Coronary artery (tissue), 2 donors: ENCODE measurements around the gene NUTF2.

Experiments
- DNase-seq: peaks from one replicate; pipeline ENCODE4 v3.0.0-alpha.2; 2017; ENCODE audit warnings: low spot score
- H3K27ac ChIP-seq, 2 donors: fragments of 200-600 bp; sonication (generic); one replicate each; pipeline ENCODE4 v1.5.1; 2016 to 2019
- H3K4me3 ChIP-seq: fragments of 200-600 bp; sonication (generic); 2 replicates; pipeline ENCODE4 v1.5.1; 2016; ENCODE audit warnings: mild to moderate bottlenecking, moderate library complexity
- CTCF ChIP-seq: fragments of 200-600 bp; sonication (generic); IDR thresholded peaks from one replicate; pipeline ENCODE4 v1.5.1; 2019; ENCODE audit warnings: antibody characterized with exemption

Gene NUTF2

GRCh38 chr16:67864594-67864993, 17.9 kb downstream of the NUTF2 start:
- peak overlapping the region in 1 of 2 donors; percentile 3 for H3K27ac ChIP-seq
- no peak overlapping the region for H3K4me3 ChIP-seq
- TF ChIP-seq CTCF, result no peak
- no peak for DNase-seq

- Histone ChIP-seq H3K27ac (peak overlapping the region in 1 of 2 donors; percentile 3), H3K4me3 (no peak overlapping the region)
- no peak for DNase-seq
- TF ChIP-seq CTCF, result no peak
These were observed 18.6 kb downstream of the NUTF2 start for GRCh38 chr16:67865318-67865717.

- no peak for TF ChIP-seq CTCF
- Histone ChIP-seq H3K27ac (no peak overlapping the region), H3K4me3 (no peak overlapping the region)
- DNase-seq, result no peak
These were observed 21.6 kb downstream of the NUTF2 start for GRCh38 chr16:67868290-67868689.

GRCh38 chr16:67869653-67870052, 22.9 kb downstream of the NUTF2 start:
- H3K27ac ChIP-seq, result no peak overlapping the region
- no peak overlapping the region for H3K4me3 ChIP-seq
- no peak for DNase-seq
- TF ChIP-seq CTCF, result no peak

- H3K27ac ChIP-seq, result no peak overlapping the region
- no peak for TF ChIP-seq CTCF
- no peak overlapping the region for H3K4me3 ChIP-seq
These were observed 24.5 kb downstream of the NUTF2 start for GRCh38 chr16:67871256-67871655.

GRCh38 chr16:67872131-67872630, 25.4 kb downstream of the NUTF2 start:
- DNase-seq, result no peak
- peak overlapping the region; percentile 92 for H3K4me3 ChIP-seq
- peak overlapping the region; percentile 77 to 82 for H3K27ac ChIP-seq
- no peak for TF ChIP-seq CTCF

More at GRCh38 chr16:67871256-67871655, 24.5 kb downstream of the NUTF2 start:
- DNase-seq, result no peak

- peak within 1 kb of the TSS; percentile 77 to 82 for H3K27ac ChIP-seq
- no peak for TF ChIP-seq CTCF
- H3K4me3 ChIP-seq, result peak within 1 kb of the TSS; percentile 92
- peak; percentile 92 for DNase-seq
These were observed 26.1 kb downstream of the NUTF2 start, which contains the start of gene EDC4 for GRCh38 chr16:67872631-67873434. Gene EDC4, plus strand, starts transcription at chr16:67873052. Its CDS starts 210 bp downstream, at chr16:67873262.
